Placental epithelial cell (primary cell): ENCODE data around the gene ZNF735. TPM values are rescaled to one million over a fixed set of nuclear protein-coding genes. Genes with fewer than 3 reads are reported as not detected.

ENCODE experiments used
- total RNA-seq: library from RNA; depleted of rRNA; stranded (reverse); fragments of >200 nt; gene quantifications from 2 replicates; pipeline ENCODE4 v1.2.3, GENCODE V29; 2012

Gene ZNF735
- total RNA-seq, result not detected in 2 replicates

GRCh38 chr7:64206903-64207302 lies at the start of gene ZNF735:
TSS of gene ZNF735 (plus strand) at chr7:64207203. CDS start at chr7:64207203, 0 bp downstream.

GRCh38 chr7:64228174-64228573 lies 21.2 kb downstream of the ZNF735 start, which contains the start of gene ZNF679:
TSS of gene ZNF679 (plus strand) at chr7:64228474. CDS start at chr7:64249118, 20,644 bp downstream.

Other genes starting within 250 kb of the ZNF735 start
- not detected in 2 replicates for gene ZNF722, start 208.4 kb upstream of the ZNF735 start, total RNA-seq
- gene ZNF727, start 161.8 kb upstream of the ZNF735 start, total RNA-seq, result 1.6 and 1.7 TPM in 2 replicates
- not detected in 2 replicates for gene ZNF679, start 21.3 kb downstream of the ZNF735 start, total RNA-seq
- 6.6 and 14.9 TPM in 2 replicates for gene ZNF736, start 106.8 kb downstream of the ZNF735 start, total RNA-seq